GM21717 (cell line): ENCODE measurements around the gene ZDHHC11B.
"Not testable (repeated sequence)": the region's sequence is repeated elsewhere in the genome, so short reads cannot be mapped to it uniquely, and the experiment has no call there.

ENCODE experiments used
- ATAC-seq: cut with Tn5 transposase; IDR thresholded peaks from one replicate; pipeline ENCODE4 v1.9.1; 2021; ENCODE audit warnings: mild to moderate bottlenecking, moderate library complexity; ENCODE audit not compliant: unreplicated experiment

Gene ZDHHC11B

GRCh38 chr5:771087-771781 is 13.3 kb downstream of the ZDHHC11B start:
- ATAC-seq: not testable (repeated sequence)

GRCh38 chr5:770585-770984 is 13.9 kb downstream of the ZDHHC11B start:
- not testable (repeated sequence) for ATAC-seq

- ATAC-seq: not testable (repeated sequence)
Observed at GRCh38 chr5:769485-770145, 14.9 kb downstream of the ZDHHC11B start.

- no peak for ATAC-seq
Observed at GRCh38 chr5:766666-767431, 17.7 kb downstream of the ZDHHC11B start.

GRCh38 chr5:765948-766631 is 18.4 kb downstream of the ZDHHC11B start:
- no peak for ATAC-seq

GRCh38 chr5:763998-764781 is 20.3 kb downstream of the ZDHHC11B start:
- no peak for ATAC-seq

GRCh38 chr5:763397-763796 is 21.1 kb downstream of the ZDHHC11B start:
- ATAC-seq: no peak

GRCh38 chr5:762996-763395 is 21.5 kb downstream of the ZDHHC11B start:
- ATAC-seq: not testable (repeated sequence)

GRCh38 chr5:761854-762710 is 22.4 kb downstream of the ZDHHC11B start:
- ATAC-seq: no peak

- no peak for ATAC-seq
Observed at GRCh38 chr5:761059-761771, 23.3 kb downstream of the ZDHHC11B start.

GRCh38 chr5:760363-761058 is 24.0 kb downstream of the ZDHHC11B start:
- no peak for ATAC-seq

- no peak for ATAC-seq
Observed at GRCh38 chr5:759781-760362, 24.7 kb downstream of the ZDHHC11B start.

GRCh38 chr5:759111-759751 is 25.3 kb downstream of the ZDHHC11B start:
- no peak for ATAC-seq

GRCh38 chr5:758698-759053 is 25.9 kb downstream of the ZDHHC11B start:
- no peak for ATAC-seq

GRCh38 chr5:757931-758697 is 26.4 kb downstream of the ZDHHC11B start:
- ATAC-seq: no peak

GRCh38 chr5:757346-757930 is 27.1 kb downstream of the ZDHHC11B start:
- no peak for ATAC-seq
